Thyroid gland (tissue), 4 donors: ENCODE measurements around the gene TBX18. TPM values are rescaled to one million over a fixed set of nuclear protein-coding genes. Genes with fewer than 3 reads are reported as not detected.

Experiments used
- DNase-seq, 2 donors: peaks; one replicate each; pipeline ENCODE4 v3.0.0-alpha.2; 2019
- H3K27ac ChIP-seq, 3 donors: fragments of 200-600 bp; sonication (generic); 1 replicate in 2 of 3; 2 replicates in 1 of 3; pipeline ENCODE4 v1.5.1; 2016 to 2019; ENCODE audit warnings: mild to moderate bottlenecking in 1 of 3, moderate library complexity in 1 of 3
- H3K27me3 ChIP-seq: fragments of 200-600 bp; sonication (generic); one replicate; pipeline ENCODE4 v1.5.1; 2019
- H3K36me3 ChIP-seq, 2 donors: fragments of 200-600 bp; sonication (generic); one replicate each; pipeline ENCODE4 v1.5.1; 2016 to 2019
- H3K4me1 ChIP-seq, 2 donors: fragments of 200-600 bp; sonication (generic); one replicate each; pipeline ENCODE4 v1.5.1; 2017 to 2019
- H3K4me3 ChIP-seq, 3 donors: fragments of 200-600 bp; sonication (generic); replicated peaks in 1 of 3; 1 replicate in 2 of 3; 2 replicates in 1 of 3; pipeline ENCODE4 v1.5.1; 2016; ENCODE audit warnings: mild to moderate bottlenecking in 1 of 3
- H3K9me3 ChIP-seq: fragments of 200-600 bp; sonication (generic); one replicate; pipeline ENCODE4 v1.5.1; 2017
- POLR2A ChIP-seq, 2 donors: fragments of 450-650 bp; IDR thresholded peaks; one replicate each; pipeline ENCODE4 v1.6.1; 2017; ENCODE audit warnings: antibody characterized with exemption in 2 of 2, mild to moderate bottlenecking in 2 of 2, moderate library complexity in 1 of 2
- WGBS, 2 donors: methylation state at CpG; one replicate each; pipeline ENCODE4 v1.1.5; 2017; 5-methylcytosine and 5-hydroxymethylcytosine counted together
- intact Hi-C: fragments of 100-400 bp; cut with DNase I; formaldehyde crosslinking; loops from one replicate; pipeline ENCODE4 v1.15.1; 2023
- small RNA-seq: library from RNA; depleted of rRNA; stranded (forward); fragments of <200 nt; gene quantifications from one replicate; pipeline ENCODE3, GENCODE V24; 2016
- total RNA-seq, 4 donors: library from RNA; depleted of rRNA; stranded (reverse); fragments of >200 nt; gene quantifications; one replicate each; pipeline ENCODE4 v1.2.3, GENCODE V29; 2016
- TF ChIP-seq, protein P1 (sequence below), 6 experiments: fragments of 200-600 bp in 3 of 6; fragments of 450-650 bp in 3 of 6; sonication (generic) in 3 of 6; IDR thresholded peaks; one replicate each; pipeline ENCODE4 v1.5.1; 2016 to 2019; ENCODE audit warnings: antibody characterized with exemption in 6 of 6, mild to moderate bottlenecking in 2 of 6, inconsistent platforms in 1 of 6, moderate library complexity in 1 of 6

The TBX18 gene
- total RNA-seq, 4 donors from 2014 or later: 1.3 to 7.5 (median 4.9) TPM

DNA sequence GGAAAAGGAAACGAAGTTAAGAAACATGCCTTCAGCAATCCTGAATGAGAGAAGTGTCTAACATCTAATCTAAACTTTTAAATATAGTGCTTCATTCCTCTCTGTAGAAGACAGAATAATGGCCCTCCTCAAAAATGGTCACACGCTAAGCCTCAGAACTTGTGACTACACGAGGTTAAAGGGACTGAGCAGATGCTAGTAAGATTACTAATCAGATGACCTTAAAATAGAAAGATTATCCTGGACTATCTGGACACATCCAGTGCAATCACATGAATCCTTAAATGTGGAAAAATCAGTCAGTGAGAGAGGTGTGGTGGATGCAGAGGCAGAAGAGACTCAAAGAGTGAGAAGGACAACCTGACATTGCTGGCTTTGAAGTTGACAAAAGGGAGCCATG, 126.1 kb downstream of the TBX18 start:
- no peak for DNase-seq
- H3K4me3 ChIP-seq: no peak overlapping the region
- H3K27me3 ChIP-seq: no peaks in the 10 kb centered on the region
- 62 to 74% methylated on average over 3 of the region's 3 CpGs for WGBS, 2 donors
- H3K4me1 ChIP-seq: no peaks in the 10 kb centered on the region
- no peaks in the 10 kb centered on the region for H3K9me3 ChIP-seq
- TF ChIP-seq, protein P1, sequence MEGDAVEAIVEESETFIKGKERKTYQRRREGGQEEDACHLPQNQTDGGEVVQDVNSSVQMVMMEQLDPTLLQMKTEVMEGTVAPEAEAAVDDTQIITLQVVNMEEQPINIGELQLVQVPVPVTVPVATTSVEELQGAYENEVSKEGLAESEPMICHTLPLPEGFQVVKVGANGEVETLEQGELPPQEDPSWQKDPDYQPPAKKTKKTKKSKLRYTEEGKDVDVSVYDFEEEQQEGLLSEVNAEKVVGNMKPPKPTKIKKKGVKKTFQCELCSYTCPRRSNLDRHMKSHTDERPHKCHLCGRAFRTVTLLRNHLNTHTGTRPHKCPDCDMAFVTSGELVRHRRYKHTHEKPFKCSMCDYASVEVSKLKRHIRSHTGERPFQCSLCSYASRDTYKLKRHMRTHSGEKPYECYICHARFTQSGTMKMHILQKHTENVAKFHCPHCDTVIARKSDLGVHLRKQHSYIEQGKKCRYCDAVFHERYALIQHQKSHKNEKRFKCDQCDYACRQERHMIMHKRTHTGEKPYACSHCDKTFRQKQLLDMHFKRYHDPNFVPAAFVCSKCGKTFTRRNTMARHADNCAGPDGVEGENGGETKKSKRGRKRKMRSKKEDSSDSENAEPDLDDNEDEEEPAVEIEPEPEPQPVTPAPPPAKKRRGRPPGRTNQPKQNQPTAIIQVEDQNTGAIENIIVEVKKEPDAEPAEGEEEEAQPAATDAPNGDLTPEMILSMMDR (IDR thresholded peaks at IDR 0.05): no peak
- no peak for TF ChIP-seq POLR2A (IDR thresholded peaks at IDR 0.05)
- intact Hi-C loops: no loop called here
- no peaks in the 10 kb centered on the region for H3K36me3 ChIP-seq
- H3K27ac ChIP-seq: no peak overlapping the region

Small RNA genes lying within 50 kb of the gene (small RNA-seq; reads per million reads assigned to genes)
- gene AL590143.1: not detected
